HG03103 (cell line): Measurements from ENCODE around the gene PRXL2B.

ENCODE experiments used
- ATAC-seq: cut with Tn5 transposase; IDR thresholded peaks from one replicate; pipeline ENCODE4 v1.9.1; 2021; ENCODE audit warnings: low read depth; ENCODE audit not compliant: unreplicated experiment

Gene PRXL2B

DNA sequence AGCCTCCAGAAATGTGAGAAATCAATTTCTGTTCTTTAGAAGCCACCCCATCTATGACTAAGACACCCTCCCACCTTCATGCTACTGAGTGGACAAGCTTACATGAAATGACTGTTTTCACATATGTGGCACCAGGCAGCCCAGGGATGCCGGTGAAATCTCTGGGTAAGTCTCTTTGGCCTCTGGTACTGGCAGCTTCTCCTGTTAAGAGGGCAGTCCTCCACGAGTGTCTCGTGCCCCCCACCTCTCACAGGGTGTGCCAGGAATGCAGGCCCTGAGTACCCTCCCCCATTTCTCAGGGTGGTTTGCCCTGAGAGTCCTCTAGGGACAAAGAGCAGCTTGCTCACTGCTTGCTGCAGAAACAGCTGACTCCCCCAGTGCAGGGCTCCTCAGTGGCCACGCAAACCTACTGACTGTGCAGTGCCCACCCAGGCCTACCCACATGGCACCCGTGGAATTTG lies 3.2 kb upstream of the PRXL2B start:
- no peak for ATAC-seq

DNA sequence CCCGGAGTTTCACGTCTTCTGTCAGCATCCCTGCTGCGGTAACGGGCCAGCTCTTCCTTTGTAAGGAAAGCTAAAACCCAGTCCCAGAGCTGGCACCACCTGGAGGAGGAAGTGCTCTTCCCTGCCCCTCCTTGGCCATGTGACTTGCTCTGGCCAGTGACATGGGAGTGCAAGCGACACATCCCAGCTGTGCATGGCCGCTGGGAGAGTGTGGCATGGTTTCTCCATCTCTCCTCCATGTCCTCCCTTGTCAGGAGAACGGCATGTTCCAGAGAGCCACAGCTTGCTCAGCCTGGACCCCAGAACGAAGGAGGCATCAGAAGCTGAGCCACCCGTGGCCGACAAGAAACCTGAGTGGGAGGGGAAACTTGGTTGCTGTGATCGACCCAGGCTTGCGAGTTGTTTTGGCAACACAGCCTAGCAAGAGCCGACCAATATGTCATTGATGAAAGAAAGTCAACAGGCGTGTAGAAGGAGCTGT lies 2.7 kb upstream of the PRXL2B start:
- no peak for ATAC-seq

DNA sequence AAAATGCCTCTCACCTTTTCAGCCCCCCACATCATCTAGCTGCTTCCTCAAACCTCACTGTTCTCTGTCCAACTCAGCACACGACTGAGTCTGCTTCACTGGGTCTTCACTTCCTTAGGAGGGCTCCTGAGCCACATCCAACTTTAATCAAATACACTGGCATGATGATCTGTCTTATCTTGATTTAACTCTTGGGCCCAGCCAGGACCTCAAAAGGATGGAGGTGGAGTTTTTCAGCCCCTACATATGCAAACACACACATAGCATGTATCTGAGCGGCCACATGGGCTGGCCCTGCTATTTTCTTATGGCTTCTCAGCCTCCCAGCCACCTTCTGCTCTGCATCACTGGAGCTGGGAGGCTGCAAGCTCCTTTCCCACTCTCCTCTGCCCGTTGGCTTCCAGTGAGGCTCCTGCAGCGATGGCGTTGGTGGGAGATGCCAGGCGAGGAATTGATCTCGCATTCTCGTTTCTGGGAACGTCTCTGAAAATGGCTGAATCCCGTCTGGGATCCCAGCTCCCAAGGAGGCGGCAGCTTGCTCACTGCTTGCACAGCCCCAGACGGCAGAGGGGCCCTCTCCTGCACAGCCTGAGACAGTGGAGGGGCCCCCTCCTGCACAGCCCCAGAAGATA lies 1.8 kb upstream of the PRXL2B start:
- no peak for ATAC-seq

DNA sequence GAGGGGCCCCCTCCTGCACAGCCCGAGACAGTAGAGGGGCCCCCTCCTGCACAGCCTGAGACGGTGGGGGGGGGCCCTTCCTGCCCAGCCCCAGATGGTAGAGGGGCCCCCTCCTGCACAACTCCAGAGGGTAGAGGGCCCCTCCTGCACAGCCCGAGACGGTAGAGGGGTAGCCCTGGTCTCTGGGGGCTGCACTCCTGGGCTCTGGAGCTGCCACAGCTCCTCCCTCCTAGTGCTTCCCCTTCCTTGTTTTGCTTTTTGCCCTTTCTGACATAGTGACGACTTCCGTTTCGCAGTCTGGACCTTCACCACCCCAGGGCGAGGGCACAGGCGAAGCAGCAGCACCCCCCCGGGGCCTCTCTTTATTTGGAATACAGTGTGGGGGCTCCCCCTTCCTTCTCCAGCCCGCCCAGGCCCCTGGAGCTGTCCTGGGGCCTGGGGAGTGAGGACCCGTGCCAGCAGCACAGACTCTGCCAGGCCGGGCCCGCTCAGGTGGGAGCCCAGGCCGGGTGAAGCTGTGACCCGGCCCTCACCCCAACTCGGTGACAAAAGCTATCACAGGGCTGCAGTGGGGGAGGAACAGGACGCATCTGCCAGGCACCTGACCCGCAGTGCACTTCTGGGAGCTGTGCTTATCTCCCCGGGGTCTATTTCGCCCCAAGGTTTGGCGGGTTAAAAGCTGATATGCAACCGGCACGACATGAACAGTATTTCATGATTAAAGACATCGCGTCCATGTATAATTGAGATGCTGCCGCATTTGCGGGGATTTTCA lies 1.1 kb upstream of the PRXL2B start:
- ATAC-seq, result peak; percentile 27

DNA sequence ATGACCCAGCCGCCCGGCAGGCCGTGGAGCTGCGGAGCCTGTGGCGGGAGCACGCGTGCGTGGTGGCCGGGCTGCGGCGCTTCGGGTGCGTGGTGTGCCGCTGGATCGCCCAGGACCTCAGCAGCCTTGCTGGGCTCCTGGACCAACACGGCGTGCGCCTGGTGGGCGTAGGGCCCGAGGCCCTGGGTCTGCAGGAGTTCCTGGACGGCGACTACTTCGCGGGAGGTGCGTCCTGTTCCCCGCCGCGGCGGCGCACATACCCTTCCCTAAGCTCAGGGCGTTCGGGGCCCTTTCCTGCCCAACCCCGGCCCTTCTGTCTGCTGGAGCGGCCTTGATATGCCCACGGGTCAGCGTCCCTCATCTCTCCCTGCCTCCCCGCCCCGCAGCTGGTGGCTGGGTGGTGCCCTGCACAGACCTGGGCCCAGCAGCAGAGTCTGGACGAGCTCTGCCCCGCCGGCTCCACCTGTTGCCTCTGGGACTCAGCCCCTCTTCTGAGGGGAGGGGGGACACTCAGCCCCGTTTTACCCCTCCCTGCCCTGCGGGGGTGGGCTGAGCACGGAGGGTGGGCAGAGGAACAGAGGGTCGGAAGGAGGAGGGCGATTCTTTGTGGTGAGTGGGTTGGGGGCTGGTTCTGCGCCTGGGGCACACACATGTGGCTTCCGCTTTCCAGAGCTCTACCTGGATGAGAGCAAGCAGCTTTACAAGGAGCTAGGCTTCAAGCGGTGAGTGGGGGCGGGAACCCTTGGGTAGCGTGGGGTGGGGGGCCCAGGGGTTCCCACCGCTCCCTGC lies 688 bp downstream of the PRXL2B start:
- peak; percentile 1 for ATAC-seq

DNA sequence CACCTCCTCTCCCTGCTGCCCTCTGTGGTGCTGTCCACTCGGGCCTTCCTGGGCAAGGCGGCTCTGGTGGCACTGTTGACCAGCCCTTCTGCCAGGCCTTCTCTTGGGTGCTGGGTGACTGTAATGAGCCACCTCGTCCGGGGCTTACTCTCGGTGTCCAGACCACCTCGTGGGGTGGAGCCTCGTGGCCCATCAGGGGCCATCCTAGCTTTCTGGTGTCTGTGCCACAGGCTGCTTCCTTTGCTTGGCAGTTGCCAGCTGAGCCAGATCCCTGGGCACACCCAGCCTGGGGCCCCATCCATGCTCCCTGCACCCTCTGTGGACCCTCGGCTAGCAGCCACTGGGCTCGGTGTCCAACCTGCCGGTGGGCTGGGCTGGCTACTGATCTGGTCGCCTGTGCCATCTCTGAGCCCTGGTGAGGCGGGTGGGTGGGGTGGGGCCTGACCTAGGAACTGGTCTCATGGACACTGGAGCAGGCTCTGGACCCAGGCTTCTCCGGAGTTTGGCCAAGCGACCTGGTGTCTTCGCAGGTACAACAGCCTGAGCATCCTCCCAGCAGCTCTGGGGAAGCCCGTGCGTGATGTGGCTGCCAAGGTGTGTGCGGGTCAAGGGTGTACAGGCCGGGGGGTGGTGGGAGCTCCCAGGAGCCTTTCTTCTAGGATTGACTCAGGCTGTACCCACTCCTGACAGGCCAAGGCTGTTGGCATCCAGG lies 1.4 kb downstream of the PRXL2B start:
- no peak for ATAC-seq

DNA sequence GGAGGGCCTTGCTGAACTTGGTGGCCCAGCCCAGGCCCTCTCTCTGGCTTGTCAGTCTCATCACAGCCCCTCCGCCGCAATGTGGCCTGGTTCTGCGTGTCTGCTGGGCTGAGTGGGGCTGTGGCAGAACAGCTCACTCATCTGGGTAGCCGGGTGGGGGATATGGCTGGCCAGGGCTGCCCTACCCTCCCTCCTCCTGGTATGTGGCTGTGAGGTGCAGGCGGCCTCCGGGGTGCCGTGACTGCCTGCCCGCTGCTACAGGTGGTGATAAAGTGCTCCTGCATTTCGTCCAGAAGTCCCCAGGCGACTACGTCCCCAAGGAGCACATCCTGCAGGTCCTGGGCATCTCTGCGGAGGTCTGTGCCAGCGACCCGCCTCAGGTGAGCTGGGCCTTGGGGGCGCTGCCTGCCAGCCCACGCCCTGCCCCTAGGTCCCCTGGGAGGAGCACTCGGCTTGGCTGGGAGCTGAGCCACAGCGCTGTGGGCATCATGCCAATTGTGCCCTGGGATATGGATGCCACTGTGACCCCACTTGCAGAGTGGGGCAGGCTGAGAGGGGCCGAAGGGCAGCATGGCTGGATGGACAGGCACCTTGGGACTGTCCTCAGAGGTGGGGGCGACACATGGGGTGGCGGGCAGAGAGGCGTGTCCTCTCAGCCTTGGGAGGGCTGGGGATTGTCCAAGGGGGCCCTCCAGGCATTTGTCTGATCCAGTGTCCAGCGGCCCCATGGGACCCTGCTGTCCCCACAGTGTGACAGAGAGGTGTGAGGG lies 2.3 kb downstream of the PRXL2B start:
- ATAC-seq, result no peak

DNA sequence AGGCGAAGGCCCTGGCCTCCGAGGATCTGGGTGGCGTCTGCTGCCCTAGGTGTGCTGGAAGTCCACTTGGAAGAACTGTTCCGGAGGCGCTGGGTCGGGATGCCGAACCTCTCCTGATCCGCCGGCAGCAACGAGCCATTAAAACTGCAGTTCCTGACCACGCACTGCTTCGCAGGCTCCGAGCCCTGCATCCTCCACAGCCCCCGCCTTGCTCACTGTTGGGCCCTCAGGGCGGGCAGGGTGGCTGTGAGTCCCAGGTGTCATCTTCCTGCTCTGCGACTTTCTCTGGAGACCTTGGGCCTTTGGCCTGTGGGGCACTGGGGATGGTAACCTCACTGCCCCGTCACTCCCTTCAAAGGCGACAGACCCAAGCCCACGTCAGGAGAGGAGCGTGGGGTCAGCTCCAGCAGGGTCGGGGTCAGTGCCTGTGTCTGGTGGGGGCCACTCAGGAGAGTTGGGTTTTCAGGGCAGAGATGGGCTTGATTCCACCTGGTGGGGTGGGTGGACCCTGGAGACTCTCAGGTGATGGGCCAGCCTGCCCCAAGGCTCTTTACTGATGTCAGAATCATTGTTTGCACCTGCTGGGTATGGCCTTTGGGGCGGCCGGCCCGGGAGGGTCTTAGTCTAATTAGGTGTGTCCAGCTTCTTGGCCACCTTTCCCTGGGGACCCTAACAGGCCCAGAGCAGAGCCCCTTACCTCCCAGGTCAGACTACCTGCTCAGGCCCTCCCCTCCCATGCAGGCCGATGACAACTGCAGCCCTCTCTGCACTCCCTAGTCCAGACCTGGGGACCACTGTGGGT lies 3.1 kb downstream of the PRXL2B start:
- no peak for ATAC-seq

DNA sequence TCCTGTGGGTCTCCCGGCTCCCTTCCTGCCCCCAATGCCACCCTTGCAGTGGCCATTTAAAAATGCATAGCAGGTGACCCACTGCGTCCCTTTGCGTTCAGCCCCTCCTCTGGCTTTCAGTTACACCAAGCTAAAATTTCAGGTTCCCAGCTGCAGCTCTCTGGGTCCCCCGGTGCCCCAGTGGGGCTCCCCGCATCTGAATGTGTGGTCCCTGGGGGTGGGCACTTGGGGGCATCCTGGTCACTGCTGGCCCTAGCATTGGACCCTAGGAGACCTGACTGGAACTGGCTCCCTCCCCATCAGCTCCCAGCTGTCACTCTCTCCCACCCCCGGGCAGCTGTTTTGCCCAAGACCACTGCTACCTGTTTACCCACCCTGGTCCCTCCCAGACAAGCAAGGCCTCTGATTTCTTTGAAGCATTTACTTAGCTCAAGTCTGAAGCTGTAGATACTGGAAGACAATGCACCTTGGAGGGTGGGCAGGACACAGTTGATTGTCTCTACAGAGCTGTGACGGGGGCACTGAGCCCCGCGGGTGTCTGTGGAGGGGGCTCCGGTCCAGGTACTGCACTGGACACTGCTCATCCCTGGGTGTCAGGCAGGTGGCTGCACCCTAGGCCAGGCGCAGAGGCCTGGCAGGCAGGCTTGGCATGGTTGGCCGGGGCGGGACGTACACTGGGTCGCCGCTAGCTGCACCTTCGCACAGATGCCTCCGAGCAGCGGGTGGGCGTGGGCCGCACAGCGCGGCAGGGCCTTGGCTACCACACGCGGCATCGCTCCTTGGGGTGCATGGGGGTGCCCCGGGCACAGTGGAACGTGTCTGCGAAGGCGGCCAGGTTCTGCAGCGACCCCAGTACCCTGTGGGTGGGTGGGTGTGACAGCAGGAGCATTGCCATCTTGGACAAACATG lies 3.9 kb downstream of the PRXL2B start:
- no peak for ATAC-seq

DNA sequence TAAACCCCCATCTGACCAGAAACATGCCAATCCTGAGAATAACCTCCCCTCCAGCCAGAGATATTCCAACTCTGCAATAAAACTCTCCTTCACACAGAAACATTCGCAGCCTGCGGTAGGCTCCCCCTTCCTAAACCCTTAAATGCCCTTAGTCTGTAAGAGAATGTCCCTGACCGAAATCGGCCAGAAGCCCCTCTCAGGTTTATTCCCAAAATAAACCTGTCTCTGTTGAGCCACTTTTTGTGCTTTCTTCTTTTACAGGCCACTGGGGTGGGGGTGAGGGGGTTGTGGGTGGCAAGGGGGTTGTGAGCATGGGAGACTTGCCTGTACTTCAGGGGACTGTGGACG lies 4.6 kb downstream of the PRXL2B start:
- ATAC-seq, result no peak

DNA sequence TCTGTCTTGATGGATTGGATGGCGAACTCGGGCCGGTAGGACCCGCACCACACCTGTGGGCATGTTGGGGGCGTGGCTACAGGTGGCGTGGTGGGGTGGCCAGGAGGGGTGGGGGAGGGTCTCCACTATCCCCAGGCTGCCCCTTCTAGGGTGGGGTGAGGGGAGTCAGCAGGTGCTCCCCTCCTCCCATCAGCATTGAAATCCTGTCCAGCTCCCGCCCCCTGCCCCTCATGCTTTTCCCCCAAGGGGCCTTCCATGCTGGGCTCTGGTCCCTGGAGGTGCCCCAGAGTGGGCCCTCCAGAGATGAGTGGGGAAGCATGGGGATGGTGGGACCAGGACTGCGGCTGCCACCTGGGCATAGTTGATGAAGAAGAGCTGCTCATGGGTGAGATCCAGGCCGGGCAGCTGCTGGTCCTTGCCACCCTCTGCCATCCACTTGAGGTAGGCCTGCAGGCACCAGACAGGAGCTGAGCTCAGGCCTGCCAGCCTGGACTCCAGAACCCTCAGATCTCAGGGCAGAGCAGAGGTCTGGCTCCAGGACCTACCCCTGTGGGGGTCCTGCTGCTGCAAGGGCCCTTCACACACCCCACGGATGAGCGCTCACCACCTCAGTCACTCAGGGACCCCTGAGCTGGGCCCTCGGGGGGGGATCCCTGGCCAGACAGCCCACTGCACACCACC lies 5.1 kb downstream of the PRXL2B start:
- ATAC-seq, result no peak

DNA sequence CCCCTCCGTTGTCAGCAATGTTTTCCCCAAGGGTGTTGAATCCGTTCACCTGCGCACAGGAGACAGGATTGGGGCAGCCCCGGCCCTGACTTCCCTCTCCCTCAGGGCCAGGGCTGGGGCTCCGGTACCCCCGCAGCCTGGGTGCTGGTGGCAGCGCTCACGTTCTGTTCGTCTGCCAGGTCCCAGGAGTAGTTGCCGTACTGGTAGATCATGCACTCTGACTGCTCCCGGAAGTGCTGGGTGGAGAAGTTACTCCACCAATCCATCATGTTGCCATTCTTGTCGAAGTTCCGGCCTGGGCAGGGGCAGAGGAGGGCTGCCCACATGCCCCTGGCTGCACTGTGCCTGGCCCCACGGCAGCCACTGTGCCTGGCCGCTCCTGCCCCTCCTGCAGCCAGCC lies 6.1 kb downstream of the PRXL2B start:
- no peak for ATAC-seq

DNA sequence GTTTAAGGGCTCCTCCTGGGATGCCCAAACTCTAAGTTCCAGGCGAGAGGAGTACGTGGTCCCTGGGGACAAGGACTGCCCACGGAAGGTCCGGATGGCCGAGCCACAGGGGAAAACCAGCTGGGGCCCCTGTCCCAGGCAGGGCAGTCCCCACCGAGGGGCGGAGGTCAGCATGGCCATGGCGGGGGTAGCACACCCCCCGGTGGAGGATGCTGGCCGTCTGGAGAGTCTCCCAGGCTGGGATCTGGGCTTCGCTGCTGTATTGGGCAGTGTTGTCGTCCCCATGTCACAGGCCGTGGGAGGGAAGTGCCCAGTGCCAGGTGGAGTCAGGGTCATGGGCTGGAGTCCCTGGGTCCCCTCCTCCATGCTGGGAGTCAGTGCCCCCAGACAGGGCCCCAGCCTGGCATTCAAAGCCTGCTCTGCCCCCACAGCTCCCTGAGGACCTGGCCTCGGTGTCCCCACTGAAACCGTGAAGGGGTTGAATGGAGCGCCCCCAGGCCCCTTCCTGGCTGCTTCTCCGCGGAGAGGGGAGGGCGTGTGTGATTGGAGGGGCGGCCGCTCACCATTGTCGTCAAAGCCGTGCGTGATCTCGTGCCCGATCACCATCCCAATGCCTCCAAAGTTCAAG lies 6.8 kb downstream of the PRXL2B start:
- no peak for ATAC-seq

DNA sequence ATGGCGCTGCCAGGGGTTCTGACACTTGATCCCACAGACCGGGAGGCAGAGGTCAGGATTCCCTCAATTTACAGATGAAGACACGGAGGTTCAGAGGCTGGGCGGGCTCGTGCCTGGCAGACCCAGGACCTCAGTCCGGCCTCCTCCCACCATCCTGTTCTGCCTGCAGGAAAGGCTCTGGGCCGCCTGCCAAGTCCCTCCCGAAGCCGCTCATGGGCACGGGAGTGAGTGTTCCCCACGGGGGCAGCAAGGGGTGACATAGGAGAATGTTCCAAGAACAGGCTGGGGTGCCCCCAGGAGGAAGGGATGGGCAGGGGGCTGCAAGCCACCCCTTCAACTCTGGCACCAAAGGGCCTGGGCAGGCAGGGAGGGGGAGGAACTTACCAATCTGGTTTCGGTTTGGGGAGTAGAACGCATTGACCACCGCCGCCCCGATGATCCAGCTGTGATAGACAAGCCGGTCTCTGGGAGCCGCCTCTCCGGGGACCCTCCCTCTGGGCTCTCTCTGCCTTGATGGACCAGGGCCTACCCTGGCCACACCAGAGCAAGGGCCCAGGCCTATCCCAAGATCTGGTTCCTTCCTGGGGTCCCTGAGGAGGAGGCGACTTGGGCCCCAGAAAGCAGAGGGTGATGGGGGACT lies 7.5 kb downstream of the PRXL2B start:
- ATAC-seq, result no peak

DNA sequence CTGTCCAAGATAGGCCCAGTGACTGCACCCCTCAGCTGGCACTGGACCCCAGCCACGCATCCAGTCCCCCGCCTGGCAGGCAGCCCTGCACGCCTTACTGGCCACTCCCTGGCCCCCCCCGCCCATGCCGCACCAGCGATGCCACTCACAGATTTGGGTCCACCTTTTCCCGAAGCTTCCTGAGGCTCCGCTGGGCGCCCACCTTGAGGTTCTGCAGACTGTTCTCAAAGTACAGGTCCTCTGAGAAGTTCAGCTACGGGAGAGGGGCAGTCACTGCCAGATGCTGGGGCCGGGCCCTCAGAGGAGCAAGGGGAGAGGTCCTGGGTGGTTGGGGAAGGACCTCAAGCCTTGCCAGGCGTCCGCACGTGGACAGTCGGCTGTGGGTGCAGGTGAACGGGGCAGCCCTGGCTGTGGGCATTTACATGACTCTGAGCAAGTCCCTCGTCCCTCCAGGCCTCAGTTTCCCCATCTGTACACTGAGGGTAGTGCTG lies 8.1 kb downstream of the PRXL2B start:
- ATAC-seq, result no peak

DNA sequence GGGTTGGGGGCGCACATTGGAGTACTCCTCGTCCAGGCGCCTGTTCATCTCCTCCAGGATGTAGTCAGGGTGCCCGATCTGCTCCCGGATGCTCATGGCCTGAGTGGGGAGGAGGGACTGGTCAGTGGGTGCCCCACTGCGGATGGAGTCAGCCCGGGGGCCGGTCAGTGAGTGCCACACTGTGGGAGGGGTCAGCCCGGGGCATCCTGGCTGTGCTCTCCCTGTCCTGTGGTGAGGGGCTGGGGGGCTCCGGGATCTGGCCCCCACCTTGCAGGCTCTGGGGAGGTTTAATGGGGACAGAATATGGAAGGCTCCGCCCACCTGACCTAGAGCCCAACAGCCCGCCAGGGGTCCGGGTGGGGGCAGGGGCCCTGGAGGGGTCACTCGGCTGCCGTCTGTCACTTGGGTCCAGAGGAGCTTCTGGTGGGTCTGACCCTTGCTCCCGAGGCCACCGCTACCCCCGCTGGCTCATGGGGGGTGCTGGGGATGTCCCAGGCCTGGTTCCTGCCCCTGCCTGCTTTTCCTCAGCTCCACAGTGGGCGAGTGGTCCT lies 8.8 kb downstream of the PRXL2B start:
- ATAC-seq, result no peak
